ENCODE measurements around the gene SERPINA10. TPM values are rescaled to one million over a fixed set of nuclear protein-coding genes. Genes with fewer than 3 reads are reported as not detected.

The SERPINA10 gene
- polyA plus RNA-seq, 3 donors: not detected

DNA sequence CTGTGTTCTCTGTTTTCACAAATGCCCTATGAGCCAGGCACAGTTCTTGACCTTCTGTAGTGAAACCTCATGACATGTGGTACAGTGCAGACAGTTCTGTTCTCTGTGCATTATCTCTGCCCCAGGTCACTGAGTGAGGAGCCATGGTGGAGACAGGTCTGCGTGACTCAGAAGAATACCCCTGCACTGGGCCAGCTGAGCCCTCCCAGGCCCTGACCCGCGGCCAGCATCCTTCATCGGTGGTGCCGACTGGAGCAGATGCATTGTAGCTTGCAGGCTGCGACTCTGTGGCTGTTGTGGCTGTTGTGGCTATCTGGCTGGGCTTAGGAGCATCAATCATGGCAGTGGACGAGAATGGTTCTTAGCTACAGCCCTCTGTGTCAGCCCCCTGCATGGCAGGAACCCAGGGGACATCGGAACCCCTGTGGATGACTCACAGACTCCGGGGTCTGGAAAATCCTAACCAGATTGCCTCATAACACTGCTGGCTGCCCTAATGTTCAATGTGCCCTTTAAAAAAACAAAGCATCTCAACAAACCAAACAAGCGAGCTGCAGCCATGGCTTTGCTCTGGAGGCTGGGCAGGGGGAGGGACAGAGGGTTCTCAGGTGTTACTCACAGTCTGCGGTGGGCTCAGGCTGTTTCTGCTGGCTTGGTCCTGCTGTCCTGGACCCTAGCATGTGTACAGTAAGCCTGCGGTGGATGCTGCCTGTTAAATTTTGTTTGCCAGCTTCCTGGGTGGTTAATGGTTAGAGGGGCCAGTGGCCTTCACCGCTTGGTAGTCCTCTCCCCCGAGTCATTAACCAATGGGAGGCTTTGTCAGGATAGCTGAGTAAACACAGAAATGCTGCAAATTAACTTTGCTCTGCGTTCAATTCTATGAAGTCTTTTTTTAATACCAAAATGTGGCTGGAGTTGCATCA is 29.8 kb upstream of the SERPINA10 start, which contains the start of gene SERPINA6:
Gene SERPINA6 (minus strand): TSS at position 689 of the 923 bp plus-strand sequence. CDS start 8,688 bp downstream, outside the sequence.
- no peaks in the 10 kb centered on the region for H3K4me1 Mint-ChIP-seq
- H3K4me1 ChIP-seq (ENCODE audit: control insufficient read depth in 1 of 2, insufficient read depth in 2 of 2, low read length in 2 of 2): no peaks in the 10 kb centered on the region
- H3K79me2 ChIP-seq (ENCODE audit: insufficient read depth, low read length): no peaks in the 10 kb centered on the region
- TF ChIP-seq, protein P1, sequence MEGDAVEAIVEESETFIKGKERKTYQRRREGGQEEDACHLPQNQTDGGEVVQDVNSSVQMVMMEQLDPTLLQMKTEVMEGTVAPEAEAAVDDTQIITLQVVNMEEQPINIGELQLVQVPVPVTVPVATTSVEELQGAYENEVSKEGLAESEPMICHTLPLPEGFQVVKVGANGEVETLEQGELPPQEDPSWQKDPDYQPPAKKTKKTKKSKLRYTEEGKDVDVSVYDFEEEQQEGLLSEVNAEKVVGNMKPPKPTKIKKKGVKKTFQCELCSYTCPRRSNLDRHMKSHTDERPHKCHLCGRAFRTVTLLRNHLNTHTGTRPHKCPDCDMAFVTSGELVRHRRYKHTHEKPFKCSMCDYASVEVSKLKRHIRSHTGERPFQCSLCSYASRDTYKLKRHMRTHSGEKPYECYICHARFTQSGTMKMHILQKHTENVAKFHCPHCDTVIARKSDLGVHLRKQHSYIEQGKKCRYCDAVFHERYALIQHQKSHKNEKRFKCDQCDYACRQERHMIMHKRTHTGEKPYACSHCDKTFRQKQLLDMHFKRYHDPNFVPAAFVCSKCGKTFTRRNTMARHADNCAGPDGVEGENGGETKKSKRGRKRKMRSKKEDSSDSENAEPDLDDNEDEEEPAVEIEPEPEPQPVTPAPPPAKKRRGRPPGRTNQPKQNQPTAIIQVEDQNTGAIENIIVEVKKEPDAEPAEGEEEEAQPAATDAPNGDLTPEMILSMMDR (IDR thresholded peaks at IDR 0.05): no peak
- no peaks in the 10 kb centered on the region for H4K20me1 ChIP-seq (ENCODE audit: insufficient read depth, low read length)
- H3K9ac ChIP-seq (ENCODE audit: insufficient read depth, low read length, poor library complexity, severe bottlenecking): no peak within 1 kb of the TSS
- no peak within 1 kb of the TSS for H3K4me3 Mint-ChIP-seq
- no peak within 1 kb of the TSS for H2AFZ ChIP-seq (ENCODE audit: insufficient read depth, low read depth, low read length, poor library complexity, severe bottlenecking)
- no peak within 1 kb of the TSS for H3K27ac ChIP-seq (ENCODE audit: low read depth in 1 of 2, low read length in 2 of 2)
- no peaks in the 10 kb centered on the region for H3K36me3 ChIP-seq (replicated peaks in 1 of 2; ENCODE audit: control insufficient read depth in 1 of 2, insufficient read depth in 2 of 2, low read length in 2 of 2)
- H3K27ac Mint-ChIP-seq: no peak within 1 kb of the TSS
- DNase-seq: no peak
- intact Hi-C loops (cut with micrococcal nuclease): no loop called here
- H3K9me3 Mint-ChIP-seq: peaks cover 0 to 5% (median under 1%) of the 10 kb centered on the region in 7 donors
- no peaks in the 10 kb centered on the region for H3K36me3 Mint-ChIP-seq
- WGBS (ENCODE audit: insufficient coverage): 82% methylated on average over 13 of the region's 15 CpGs
- H3K9me3 ChIP-seq (replicated peaks in 1 of 2; ENCODE audit: control insufficient read depth in 1 of 2, insufficient read depth in 1 of 2, low read length in 2 of 2): no peaks in the 10 kb centered on the region
- H3K27me3 Mint-ChIP-seq (ENCODE audit: low read depth in 3 of 3): peaks cover 10 to 19% (median 11%) of the 10 kb centered on the region in 3 donors
- H3K4me3 ChIP-seq (replicated peaks in 1 of 3; ENCODE audit: low read depth in 2 of 3, low read length in 3 of 3): no peak within 1 kb of the TSS
- H3K4me2 ChIP-seq (replicated peaks; ENCODE audit: extremely low read depth, low read length, poor library complexity, severe bottlenecking): no peak within 1 kb of the TSS
- H3K27me3 ChIP-seq (ENCODE audit: control insufficient read depth in 2 of 2, insufficient read depth in 2 of 2, low read length in 2 of 2): peaks cover 0 to 8% of the 10 kb centered on the region in 2 donors

DNA sequence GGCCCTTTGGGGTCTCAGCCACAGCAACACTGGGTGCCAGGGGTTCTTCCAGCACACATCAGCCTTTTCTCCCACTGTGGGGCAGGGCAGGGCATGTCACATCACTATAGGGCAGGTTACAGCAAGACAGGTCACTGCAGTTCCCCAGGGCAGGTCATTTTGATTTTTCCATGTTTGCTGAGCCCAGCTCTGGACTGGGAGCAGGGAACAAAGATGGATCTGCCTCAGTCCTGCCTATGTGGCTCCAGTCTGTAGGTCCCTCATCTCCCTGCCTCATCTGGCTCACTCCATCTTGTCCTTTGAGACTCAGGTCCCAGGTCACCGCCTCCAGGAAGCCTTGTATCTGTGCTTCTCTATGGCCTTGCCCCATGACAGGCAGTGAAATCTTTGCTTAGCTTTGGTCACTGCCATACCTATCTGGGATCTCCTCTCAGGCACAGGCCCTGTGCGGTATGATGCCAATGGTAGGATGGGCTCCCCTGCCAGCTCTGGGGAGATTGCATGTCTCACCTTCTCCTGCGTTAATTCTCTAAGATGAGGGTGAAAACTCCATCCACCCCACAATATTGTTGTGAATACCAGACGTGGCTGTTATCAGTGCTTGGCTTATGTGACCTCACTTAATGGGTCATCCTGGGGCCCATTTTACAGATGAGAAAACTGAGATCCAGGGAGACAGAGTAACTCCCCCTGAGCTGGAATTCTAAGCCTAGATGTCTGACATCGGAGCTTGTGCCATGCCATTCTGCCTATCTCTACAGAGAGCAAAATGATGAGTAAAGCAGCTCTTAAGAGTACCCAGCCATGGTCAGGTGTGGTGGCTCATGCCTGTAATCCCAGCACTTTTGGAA is 28.6 kb upstream of the SERPINA10 start:
- peaks cover 11 to 21% (median 13%) of the 10 kb centered on the region in 3 donors for H3K27me3 Mint-ChIP-seq (ENCODE audit: low read depth in 3 of 3)
- peaks cover 0 to 8% of the 10 kb centered on the region in 2 donors for H3K27me3 ChIP-seq (ENCODE audit: control insufficient read depth in 2 of 2, insufficient read depth in 2 of 2, low read length in 2 of 2)
- H3K36me3 ChIP-seq (replicated peaks in 1 of 2; ENCODE audit: control insufficient read depth in 1 of 2, insufficient read depth in 2 of 2, low read length in 2 of 2): no peaks in the 10 kb centered on the region
- H3K9me3 ChIP-seq (replicated peaks in 1 of 2; ENCODE audit: control insufficient read depth in 1 of 2, insufficient read depth in 1 of 2, low read length in 2 of 2): no peaks in the 10 kb centered on the region
- no peak for DNase-seq
- no peak overlapping the region for H3K9ac ChIP-seq (ENCODE audit: insufficient read depth, low read length, poor library complexity, severe bottlenecking)
- H3K4me1 Mint-ChIP-seq: no peaks in the 10 kb centered on the region
- intact Hi-C loops (cut with micrococcal nuclease): no loop called here
- no peaks in the 10 kb centered on the region for H3K4me1 ChIP-seq (ENCODE audit: control insufficient read depth in 1 of 2, insufficient read depth in 2 of 2, low read length in 2 of 2)
- no peaks in the 10 kb centered on the region for H3K36me3 Mint-ChIP-seq
- H3K27ac Mint-ChIP-seq: no peak overlapping the region
- H3K4me3 ChIP-seq (replicated peaks in 1 of 3; ENCODE audit: low read depth in 2 of 3, low read length in 3 of 3): no peak overlapping the region
- no peak overlapping the region for H2AFZ ChIP-seq (ENCODE audit: insufficient read depth, low read depth, low read length, poor library complexity, severe bottlenecking)
- H4K20me1 ChIP-seq (ENCODE audit: insufficient read depth, low read length): no peaks in the 10 kb centered on the region
- TF ChIP-seq, protein P1 (IDR thresholded peaks at IDR 0.05): no peak
- no peak overlapping the region for H3K4me3 Mint-ChIP-seq
- H3K4me2 ChIP-seq (replicated peaks; ENCODE audit: extremely low read depth, low read length, poor library complexity, severe bottlenecking): no peak overlapping the region
- no peak overlapping the region for H3K27ac ChIP-seq (ENCODE audit: low read depth in 1 of 2, low read length in 2 of 2)
- peaks cover 0 to 7% (median 0%) of the 10 kb centered on the region in 7 donors for H3K9me3 Mint-ChIP-seq
- 89% methylated on average over 4 of the region's 5 CpGs for WGBS (ENCODE audit: insufficient coverage)
- H3K79me2 ChIP-seq (ENCODE audit: insufficient read depth, low read length): no peaks in the 10 kb centered on the region
